ENCODE measurements around the gene HHIP.

- no peak for TF ChIP-seq POLR2A (IDR thresholded peaks at IDR 0.05)
- TF ChIP-seq, protein P1, sequence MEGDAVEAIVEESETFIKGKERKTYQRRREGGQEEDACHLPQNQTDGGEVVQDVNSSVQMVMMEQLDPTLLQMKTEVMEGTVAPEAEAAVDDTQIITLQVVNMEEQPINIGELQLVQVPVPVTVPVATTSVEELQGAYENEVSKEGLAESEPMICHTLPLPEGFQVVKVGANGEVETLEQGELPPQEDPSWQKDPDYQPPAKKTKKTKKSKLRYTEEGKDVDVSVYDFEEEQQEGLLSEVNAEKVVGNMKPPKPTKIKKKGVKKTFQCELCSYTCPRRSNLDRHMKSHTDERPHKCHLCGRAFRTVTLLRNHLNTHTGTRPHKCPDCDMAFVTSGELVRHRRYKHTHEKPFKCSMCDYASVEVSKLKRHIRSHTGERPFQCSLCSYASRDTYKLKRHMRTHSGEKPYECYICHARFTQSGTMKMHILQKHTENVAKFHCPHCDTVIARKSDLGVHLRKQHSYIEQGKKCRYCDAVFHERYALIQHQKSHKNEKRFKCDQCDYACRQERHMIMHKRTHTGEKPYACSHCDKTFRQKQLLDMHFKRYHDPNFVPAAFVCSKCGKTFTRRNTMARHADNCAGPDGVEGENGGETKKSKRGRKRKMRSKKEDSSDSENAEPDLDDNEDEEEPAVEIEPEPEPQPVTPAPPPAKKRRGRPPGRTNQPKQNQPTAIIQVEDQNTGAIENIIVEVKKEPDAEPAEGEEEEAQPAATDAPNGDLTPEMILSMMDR (IDR thresholded peaks at IDR 0.05), result no peak
These were observed 12.9 kb downstream of the HHIP start for GRCh38 chr4:144658903-144659302.
